OCI-LY7 (cell line): ENCODE results near the gene IQSEC1. TPM values are rescaled to one million over a fixed set of nuclear protein-coding genes. Genes with fewer than 3 reads are reported as not detected.

Source experiments
- BruUV-seq: library from RNA; stranded (reverse); fragments of 400-500 nt; replicated peaks from 2 replicates; lab custom pipeline; 2021; lab: Mats Ljungman, UMichigan
- CTCF ChIA-PET: fragments of 300-600 bp; sonication (Branson Sonifier 250); formaldehyde crosslinking; loops from one replicate; lab custom pipeline; 2022; ENCODE audit warnings: antibody characterized with exemption; ENCODE audit not compliant: unreplicated experiment; lab: Charles Lee
- POLR2A ChIA-PET: fragments of 300-600 bp; sonication (Branson Sonifier 250); formaldehyde crosslinking; loops from one replicate; lab custom pipeline; 2022; ENCODE audit warnings: antibody characterized with exemption; lab: Charles Lee
- DNase-seq: peaks from one replicate; pipeline ENCODE4 v3.0.0-alpha.2; 2015; ENCODE audit warnings: low spot score
- H2AFZ ChIP-seq: fragments of 200-600 bp; sonication (generic), shearing (Covaris generic); 2 replicates; pipeline ENCODE4 v1.6.1; 2014; ENCODE audit warnings: mild to moderate bottlenecking, antibody characterized with exemption, low read length, moderate library complexity
- H3K27ac ChIP-seq: fragments of 200-600 bp; sonication (generic); 2 replicates; pipeline ENCODE4 v1.5.1; 2014; ENCODE audit warnings: mixed run types, low read depth, mild to moderate bottlenecking, moderate library complexity, low read length, inconsistent platforms; ENCODE audit not compliant: poor library complexity, severe bottlenecking
- H3K36me3 ChIP-seq: fragments of 200-600 bp; sonication (generic); 2 replicates; pipeline ENCODE4 v1.6.1; 2014; ENCODE audit warnings: mild to moderate bottlenecking, antibody characterized with exemption, low read length, moderate library complexity, mixed read lengths; ENCODE audit not compliant: insufficient read depth
- H3K4me1 ChIP-seq: fragments of 200-600 bp; sonication (generic); 2 replicates; pipeline ENCODE4 v1.5.1; 2014; ENCODE audit warnings: mild to moderate bottlenecking, low read length; ENCODE audit not compliant: insufficient read depth, poor library complexity, severe bottlenecking
- H3K4me2 ChIP-seq: fragments of 200-600 bp; sonication (generic); 2 replicates; pipeline ENCODE4 v1.6.1; 2014; ENCODE audit warnings: mild to moderate bottlenecking, low read length
- H3K4me3 ChIP-seq: fragments of 200-600 bp; sonication (generic); 2 replicates; pipeline ENCODE4 v1.5.1; 2014; ENCODE audit warnings: mild to moderate bottlenecking, low read depth, low read length; ENCODE audit not compliant: poor library complexity, severe bottlenecking
- H3K79me2 ChIP-seq: fragments of 200-600 bp; sonication (generic); 2 replicates; pipeline ENCODE4 v1.6.1; 2016; ENCODE audit warnings: low read depth, mild to moderate bottlenecking, low read length, moderate library complexity, mixed read lengths; ENCODE audit not compliant: insufficient read depth
- H3K9me2 ChIP-seq: fragments of 200-600 bp; sonication (generic); 2 replicates; pipeline ENCODE4 v1.6.1; 2016; ENCODE audit warnings: mild to moderate bottlenecking, low read length, mixed read lengths; ENCODE audit not compliant: insufficient read depth
- H3K9me3 ChIP-seq: fragments of 200-600 bp; sonication (generic); 2 replicates; pipeline ENCODE4 v1.6.1; 2014; ENCODE audit warnings: mild to moderate bottlenecking, mixed run types, low read length, mixed read lengths
- H4K20me1 ChIP-seq: fragments of 200-600 bp; sonication (generic); 2 replicates; pipeline ENCODE4 v1.6.1; 2014; ENCODE audit warnings: mild to moderate bottlenecking, antibody characterized with exemption, low read length, moderate library complexity, mixed read lengths; ENCODE audit not compliant: insufficient read depth
- CTCF ChIP-seq: fragments of 200-600 bp; sonication (generic); conservative IDR thresholded peaks from 2 replicates; pipeline ENCODE4 v1.5.1; 2014; ENCODE audit warnings: mild to moderate bottlenecking, antibody characterized with exemption, low read length, moderate library complexity, mixed read lengths
- EZH2phosphoT487 ChIP-seq: fragments of 200-600 bp; sonication (generic); IDR thresholded peaks from 2 replicates; pipeline ENCODE4 v1.6.1; 2018; ENCODE audit warnings: low read depth, borderline replicate concordance, mild to moderate bottlenecking, mixed run types, antibody characterized with exemption, low read length, moderate library complexity, mixed read lengths
- intact Hi-C: fragments of 100-400 bp; cut with micrococcal nuclease; formaldehyde crosslinking; loops from one replicate; pipeline ENCODE4 v1.10.0; 2022; ENCODE audit not compliant: unreplicated experiment
- total RNA-seq, 2 experiments: library from RNA; depleted of rRNA in 1 of 2; stranded (reverse); fragments of >200 nt in 1 of 2; shearing (Covaris generic) in 1 of 2; gene quantifications; 2 replicates each; pipeline ENCODE4 v1.2.3, GENCODE V29; 2014 to 2022

The IQSEC1 gene
- total RNA-seq, 2 experiments from 2014 or later: 25.2 to 70.1 TPM

- Histone ChIP-seq H4K20me1 (no peaks in the 10 kb centered on the region), H3K4me1 (peaks cover 8% of the 10 kb centered on the region), H3K79me2 (no peaks in the 10 kb centered on the region), H3K36me3 (no peaks in the 10 kb centered on the region), H3K9me2 (no peaks in the 10 kb centered on the region), H2AFZ (no peak overlapping the region), H3K4me2 (no peak overlapping the region), H3K9me3 (0 out of 2 replicates have a peak, but pooled peaks cover 5% of the 10 kb centered on the region), H3K4me3 (no peak overlapping the region), H3K27ac (no peak overlapping the region)
- DNase-seq: no peak
- CTCF ChIA-PET: no interaction called here
- POLR2A ChIA-PET: interaction anchor here (0.5 to 1.0 kb wide), 2 partner anchors 21 to 83 kb away, joined by 4 to 6 read pairs; no protein-coding TSS in a partner anchor
- TF ChIP-seq CTCF (no peak), EZH2phosphoT487 (no peak)
- no TSS peak for BruUV-seq
- intact Hi-C loops: no loop called here
These were observed 208.0 kb downstream of the IQSEC1 start for GRCh38 chr3:12865271-12865670.

GRCh38 chr3:12862387-12862786, 210.8 kb downstream of the IQSEC1 start:
- Histone ChIP-seq H2AFZ (no peak overlapping the region), H3K36me3 (no peaks in the 10 kb centered on the region), H3K27ac (no peak overlapping the region), H3K4me1 (no peaks in the 10 kb centered on the region), H4K20me1 (no peaks in the 10 kb centered on the region), H3K4me2 (no peak overlapping the region), H3K79me2 (no peaks in the 10 kb centered on the region), H3K9me2 (no peaks in the 10 kb centered on the region), H3K9me3 (0 out of 2 replicates have a peak, but pooled peaks cover 5% of the 10 kb centered on the region), H3K4me3 (no peak overlapping the region)
- TF ChIP-seq CTCF (no peak), EZH2phosphoT487 (no peak)
- CTCF ChIA-PET: no interaction called here
- no peak for DNase-seq
- POLR2A ChIA-PET: no interaction called here
- intact Hi-C loops: no loop called here
- BruUV-seq: no TSS peak

- intact Hi-C loops: no loop called here
- no peaks in the 10 kb centered on the region for H3K4me1 ChIP-seq
- H3K36me3 ChIP-seq: no peaks in the 10 kb centered on the region
- no peak for DNase-seq
- no peak overlapping the region for H3K4me3 ChIP-seq
- BruUV-seq: no TSS peak
- no peak overlapping the region for H3K4me2 ChIP-seq
- H3K9me2 ChIP-seq: no peaks in the 10 kb centered on the region
- ChIA-PET CTCF (no interaction called here), POLR2A (no interaction called here)
- H3K79me2 ChIP-seq: no peaks in the 10 kb centered on the region
- 0 out of 2 replicates have a peak, but pooled peaks cover 5% of the 10 kb centered on the region for H3K9me3 ChIP-seq
- no peak overlapping the region for H2AFZ ChIP-seq
- TF ChIP-seq EZH2phosphoT487 (no peak), CTCF (no peak)
- no peaks in the 10 kb centered on the region for H4K20me1 ChIP-seq
- H3K27ac ChIP-seq: no peak overlapping the region
These were observed 211.6 kb downstream of the IQSEC1 start for GRCh38 chr3:12861611-12862010.
